ENCODE measurements around the gene LMTK3.

The LMTK3 gene, protein sequence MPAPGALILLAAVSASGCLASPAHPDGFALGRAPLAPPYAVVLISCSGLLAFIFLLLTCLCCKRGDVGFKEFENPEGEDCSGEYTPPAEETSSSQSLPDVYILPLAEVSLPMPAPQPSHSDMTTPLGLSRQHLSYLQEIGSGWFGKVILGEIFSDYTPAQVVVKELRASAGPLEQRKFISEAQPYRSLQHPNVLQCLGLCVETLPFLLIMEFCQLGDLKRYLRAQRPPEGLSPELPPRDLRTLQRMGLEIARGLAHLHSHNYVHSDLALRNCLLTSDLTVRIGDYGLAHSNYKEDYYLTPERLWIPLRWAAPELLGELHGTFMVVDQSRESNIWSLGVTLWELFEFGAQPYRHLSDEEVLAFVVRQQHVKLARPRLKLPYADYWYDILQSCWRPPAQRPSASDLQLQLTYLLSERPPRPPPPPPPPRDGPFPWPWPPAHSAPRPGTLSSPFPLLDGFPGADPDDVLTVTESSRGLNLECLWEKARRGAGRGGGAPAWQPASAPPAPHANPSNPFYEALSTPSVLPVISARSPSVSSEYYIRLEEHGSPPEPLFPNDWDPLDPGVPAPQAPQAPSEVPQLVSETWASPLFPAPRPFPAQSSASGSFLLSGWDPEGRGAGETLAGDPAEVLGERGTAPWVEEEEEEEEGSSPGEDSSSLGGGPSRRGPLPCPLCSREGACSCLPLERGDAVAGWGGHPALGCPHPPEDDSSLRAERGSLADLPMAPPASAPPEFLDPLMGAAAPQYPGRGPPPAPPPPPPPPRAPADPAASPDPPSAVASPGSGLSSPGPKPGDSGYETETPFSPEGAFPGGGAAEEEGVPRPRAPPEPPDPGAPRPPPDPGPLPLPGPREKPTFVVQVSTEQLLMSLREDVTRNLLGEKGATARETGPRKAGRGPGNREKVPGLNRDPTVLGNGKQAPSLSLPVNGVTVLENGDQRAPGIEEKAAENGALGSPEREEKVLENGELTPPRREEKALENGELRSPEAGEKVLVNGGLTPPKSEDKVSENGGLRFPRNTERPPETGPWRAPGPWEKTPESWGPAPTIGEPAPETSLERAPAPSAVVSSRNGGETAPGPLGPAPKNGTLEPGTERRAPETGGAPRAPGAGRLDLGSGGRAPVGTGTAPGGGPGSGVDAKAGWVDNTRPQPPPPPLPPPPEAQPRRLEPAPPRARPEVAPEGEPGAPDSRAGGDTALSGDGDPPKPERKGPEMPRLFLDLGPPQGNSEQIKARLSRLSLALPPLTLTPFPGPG (N-terminal part only)

DNA sequence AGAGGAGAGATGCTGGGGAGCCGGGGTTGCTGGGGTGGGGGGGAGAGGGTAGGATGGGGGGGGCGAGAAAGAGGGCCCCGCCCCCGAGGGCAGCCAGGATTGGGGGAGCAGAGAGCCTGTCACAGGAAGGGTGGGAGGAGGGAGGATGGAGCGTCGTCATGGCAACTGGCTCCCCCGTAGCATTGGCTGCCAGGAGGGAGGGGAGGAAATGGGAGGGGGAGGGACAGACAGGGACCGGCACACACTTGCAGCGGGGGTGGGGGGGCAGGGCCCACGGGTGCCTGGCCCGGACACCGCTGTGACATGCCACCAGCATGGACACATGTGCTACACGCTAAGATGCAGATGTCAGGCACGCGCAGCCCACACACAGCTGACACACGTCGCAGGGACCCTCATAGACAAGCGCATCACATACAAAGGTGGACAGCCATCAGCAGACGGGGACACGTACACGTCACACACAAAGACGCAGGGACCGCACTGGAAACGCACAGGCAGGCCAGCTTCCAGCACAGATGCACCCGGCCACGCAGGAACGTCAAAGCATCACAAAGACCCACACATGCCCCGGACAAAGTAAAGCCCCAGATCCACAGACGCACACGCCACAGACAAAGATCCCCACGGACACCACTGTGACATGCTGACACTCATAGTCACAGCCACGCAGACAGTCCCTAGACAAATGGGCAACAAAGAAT is at the start of gene LMTK3:
Gene LMTK3, minus strand, starts transcription at position 36 of the 704 bp plus-strand sequence. CDS start 259 bp downstream, outside the sequence.
- DNase-seq: peak in 1 of 2 experiments; percentile 31

DNA sequence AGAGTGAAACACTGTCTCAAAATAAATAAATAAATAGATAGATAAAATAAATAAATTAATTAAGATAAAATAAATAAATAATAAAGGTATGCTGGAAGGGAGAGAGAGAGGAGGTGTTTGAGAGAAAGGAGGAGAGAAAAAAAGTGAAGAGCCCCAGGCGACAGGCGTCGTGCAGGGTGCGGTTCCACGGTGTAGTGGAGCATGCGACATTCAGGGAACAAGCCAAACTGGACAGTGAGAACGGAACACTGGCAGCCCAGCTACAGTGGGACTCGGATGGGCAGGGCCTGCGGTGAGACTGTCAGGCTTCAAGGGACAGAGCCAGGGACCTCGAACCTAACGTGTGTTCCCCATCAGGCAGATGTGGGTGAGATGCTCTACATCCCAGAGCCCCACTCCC is 49.8 kb upstream of the LMTK3 start:
- no peak for DNase-seq

DNA sequence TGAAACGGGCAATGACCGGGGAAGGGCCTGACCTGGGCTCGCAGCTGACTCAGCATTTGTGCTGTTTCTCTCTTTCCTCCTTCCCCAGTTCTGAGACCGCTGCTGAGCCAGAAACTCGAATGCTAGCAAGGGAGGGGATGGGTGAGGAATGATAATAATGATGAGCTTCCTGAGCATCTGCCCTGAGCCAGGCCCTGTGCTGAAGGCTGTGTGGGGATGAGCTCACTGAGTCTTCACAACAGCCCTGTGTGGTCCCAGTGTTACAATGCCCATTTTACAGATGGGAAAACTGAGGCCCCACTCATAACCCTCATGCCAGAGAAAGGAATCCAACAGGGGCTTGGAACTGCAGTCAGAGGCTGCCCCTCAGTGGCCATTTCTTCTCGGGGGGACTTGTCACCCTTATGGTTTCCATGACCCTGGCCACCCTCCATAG is 48.5 kb upstream of the LMTK3 start:
- no peak for DNase-seq

DNA sequence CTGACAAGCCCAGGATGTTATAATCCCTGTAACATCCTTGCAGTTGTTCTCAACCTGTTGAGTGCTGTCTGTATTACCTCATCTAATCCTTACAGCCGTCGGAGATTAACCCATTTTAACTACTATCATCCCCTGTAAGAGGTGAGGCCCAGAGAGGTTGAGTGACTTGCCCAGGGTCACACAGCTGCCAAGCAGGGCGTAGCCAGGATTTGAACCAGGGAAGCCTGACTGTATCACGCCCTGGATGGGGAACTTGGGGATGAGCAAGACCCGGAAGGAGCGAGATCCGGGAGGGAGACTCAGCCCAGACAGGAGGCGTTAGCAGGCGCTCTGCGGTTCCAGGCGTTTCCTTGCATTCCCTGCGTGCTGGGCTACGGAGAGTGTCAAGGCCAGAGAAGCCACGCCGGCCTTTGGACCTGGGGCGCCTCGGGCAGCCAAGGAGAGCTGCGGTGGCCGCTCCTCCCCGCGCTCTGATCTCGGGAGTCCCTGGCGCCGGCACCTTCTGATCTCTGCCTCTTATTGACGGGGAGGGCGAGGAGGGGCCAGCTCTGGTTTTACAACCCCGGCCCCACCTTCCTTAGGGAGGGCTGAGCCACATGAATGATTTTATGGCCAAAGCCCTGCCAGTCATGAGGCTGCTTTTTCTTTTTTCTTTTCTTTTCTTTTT is 46.5 kb upstream of the LMTK3 start:
- peak; percentile 3 to 32 for DNase-seq

DNA sequence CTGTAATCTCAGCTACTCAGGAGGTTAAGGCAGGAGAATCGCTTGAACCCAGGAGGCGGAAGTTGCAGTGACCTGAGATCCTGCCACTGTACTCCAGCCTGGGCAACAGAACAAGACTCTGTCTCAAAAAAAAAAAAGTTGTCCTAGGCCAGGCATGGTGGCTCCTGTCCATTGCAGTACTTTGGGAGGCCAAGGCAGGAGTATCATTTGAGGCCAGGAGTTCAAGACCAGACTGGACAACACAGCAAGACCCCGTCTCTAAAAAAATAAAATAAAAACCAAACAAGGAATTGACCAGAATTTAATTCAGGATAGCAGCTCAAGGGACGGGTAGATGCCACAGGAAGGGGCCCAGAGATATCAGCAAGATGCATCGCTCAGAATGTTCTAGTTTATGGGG is 45.2 kb upstream of the LMTK3 start:
- DNase-seq: no peak

DNA sequence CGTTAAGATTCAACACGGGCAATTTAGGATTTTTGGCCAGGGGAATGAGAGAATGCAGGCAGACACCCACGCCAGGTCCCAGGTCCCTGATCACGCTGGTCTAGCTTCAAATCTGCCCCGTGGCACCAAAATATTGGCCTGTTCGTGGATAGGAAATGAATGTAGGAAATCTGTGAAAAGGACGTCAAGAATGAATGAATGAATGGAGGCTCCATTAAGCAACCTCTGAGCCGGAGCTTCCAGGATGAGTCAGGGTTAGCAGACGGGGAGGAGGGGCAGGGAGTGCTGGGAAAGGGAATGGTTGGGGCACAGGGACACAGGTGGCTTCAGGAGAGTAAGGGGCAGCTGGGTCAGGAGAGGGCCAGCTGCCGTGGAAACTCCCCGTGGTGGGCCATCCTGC is 44.5 kb upstream of the LMTK3 start:
- DNase-seq: no peak

DNA sequence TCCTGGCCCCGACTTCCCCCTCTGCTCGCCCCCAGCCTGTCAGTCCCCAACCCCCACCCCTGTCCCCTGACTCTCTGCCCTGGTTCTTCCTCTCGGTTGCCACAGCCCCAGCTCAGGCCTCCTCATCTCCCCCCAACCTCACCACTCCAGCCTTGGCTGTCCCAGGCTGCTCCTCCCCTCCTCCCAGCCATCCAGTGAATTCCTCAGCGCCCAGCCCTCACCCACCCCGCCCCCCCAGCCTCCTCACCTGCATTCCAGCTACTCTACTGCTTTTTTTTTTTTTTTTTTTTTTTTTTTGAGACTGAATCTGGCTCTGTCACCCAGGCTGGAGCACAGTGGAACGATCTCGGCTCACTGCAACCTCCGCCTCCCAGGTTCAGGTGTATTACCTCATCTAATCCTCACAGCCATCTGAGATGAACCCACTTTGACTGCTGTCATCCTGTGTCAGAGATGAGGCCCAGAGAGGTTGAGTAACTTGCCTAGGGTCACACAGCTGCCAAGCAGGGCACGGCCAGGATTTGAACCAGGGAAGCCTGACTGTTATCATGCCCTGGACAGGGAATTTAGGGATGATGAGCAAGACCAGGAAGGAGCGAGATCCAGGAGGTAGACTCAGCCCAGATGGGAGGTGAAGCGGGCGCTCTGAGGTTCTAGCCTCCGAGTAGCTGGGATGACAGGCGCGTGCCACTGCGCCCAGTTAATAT is 42.9 kb upstream of the LMTK3 start:
- DNase-seq: peak in 1 of 2 experiments; percentile 11

DNA sequence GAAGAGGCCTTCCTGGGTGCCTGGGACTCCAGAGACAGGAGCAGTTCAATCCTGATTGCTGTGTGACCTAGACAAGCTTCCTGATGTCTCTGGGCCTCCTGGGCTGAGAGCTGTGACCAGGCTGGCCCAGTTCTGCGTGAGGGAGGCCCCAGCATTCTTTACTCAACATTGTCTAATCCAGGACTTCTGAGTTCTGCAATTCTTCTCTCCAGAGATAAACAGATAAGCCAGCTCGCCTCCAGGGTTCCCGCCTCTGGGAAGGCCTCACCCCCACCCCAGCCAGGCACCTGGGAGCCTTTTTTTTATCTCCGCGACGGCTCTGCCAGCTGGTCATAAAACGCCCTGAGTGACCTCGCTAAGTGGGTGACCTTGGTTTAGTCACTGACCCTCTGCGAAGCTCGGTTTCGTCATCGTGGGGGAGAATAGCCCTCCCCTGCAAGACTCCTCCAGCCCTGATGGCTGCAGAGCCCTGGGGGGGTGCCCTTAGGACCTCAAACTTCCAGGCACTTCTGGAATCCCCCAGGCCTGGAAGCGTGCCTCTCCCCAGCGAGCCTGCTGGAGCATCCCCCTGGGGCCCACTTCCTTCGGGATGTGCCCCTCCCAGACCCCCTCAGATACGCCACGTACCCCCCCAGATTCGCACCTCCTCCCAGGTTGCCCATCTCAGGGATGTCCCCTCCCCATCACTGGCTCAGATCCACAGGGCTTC is 42.2 kb upstream of the LMTK3 start:
- DNase-seq: peak in 1 of 2 experiments; percentile 34

DNA sequence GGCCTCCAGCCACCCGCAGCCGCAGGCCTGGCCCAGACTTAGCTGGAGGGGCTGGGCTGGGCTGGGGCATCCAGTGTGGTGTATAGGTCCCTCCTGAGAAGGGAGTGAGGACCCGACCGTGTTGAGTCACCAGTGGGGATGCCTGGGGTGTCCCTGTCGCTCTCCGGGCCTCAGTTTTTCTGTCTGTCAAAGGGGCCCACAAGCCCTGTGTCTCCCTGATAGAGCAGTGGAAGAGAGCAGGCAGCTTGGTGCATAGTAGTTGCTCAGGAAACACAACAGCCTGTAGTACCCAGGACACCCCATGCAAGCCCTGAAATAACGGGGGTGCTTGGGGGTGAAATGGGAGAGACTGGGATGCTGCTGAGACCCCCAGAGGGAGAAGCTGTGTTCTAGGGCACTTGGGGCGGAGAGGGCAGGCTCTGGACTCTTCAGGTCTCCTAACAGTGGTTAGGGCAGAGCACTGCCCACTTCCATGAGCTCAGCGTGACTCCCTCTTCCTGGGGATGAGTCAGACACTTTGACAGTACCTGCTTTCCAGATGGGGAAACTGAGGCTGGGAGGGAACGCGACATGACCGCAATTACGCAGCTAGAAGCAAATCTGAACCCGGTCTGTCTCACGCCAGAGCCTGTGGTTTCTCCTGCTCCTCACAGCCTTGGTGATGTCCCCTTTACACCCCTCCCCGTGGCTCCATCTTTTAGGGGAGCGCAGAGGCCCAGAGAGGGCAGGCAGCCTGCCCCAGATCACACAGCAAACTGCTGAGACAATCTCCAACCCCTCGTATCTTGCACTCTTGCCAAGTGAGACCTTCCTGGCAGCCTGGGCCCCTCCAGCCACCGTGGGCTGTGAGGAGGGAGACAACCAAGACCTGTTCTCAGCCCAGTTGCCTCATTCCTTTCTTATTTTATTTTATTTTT is 41.0 kb upstream of the LMTK3 start:
- no peak for DNase-seq

DNA sequence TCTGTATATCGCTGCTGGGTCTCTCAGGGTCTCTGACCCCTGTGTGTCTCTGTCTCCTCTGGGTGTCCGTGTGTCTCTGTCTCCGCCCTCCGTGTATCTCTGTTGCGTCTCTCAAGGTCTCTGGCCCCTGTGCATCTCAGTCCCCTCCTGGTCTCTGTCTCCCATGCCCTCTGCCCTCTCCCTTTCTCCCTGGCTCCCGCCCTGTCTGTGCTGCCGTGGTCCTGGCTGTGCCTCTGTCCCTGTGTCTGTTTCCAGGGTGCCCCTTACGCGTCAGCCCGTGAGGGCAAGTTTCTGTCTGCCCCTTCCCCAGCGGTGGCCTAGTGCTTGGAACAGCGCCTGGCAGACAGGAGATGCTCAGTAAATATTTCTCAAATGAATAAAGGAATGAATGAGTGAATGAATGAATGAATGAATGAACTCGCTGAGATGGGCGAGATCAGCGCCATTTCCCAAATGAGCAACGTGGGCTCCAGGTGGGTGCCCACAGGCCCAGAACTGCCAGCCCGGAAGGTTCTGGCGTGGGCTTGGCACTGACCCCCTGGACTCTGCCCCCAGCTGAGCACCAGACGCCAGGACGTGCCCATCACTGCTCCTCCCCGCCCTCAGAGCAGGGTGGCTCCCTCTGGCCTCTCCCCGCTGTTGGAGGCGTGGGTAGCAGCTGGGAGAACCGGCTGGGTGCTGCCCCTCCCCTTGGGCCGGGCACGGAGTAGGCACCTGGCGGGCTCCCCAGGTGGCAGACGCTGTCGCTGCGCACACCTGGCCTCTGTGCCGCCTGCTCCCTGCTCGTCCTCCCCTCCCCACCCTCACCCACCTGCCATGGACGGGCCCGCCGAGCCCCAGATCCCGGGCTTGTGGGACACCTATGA is 40.0 kb upstream of the LMTK3 start, which contains the start of gene SULT2B1:
Gene SULT2B1, plus strand, starts transcription at position 736 of the 866 bp plus-strand sequence. Its CDS starts 81 bp downstream, at position 817.
- DNase-seq: peak; percentile 42 to 76

DNA sequence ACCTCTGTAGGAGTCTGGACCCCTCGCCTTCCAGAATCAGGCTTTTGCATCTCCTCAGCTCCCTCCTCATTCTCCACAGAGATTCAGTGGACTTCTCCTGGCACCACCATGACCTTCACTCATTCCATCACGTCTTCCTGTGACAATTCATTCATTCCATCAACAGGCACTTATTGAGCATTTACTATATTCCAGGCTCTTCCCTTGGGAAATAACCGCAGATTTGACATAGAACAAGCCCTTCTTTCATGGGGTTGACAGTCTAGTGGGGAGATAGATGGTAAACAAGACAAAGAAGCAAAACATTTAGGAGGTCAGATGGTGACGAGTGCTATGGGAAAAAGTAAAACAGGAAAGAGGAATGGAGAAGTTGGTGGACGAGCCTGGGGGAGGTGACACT is 37.7 kb upstream of the LMTK3 start:
- DNase-seq: no peak

DNA sequence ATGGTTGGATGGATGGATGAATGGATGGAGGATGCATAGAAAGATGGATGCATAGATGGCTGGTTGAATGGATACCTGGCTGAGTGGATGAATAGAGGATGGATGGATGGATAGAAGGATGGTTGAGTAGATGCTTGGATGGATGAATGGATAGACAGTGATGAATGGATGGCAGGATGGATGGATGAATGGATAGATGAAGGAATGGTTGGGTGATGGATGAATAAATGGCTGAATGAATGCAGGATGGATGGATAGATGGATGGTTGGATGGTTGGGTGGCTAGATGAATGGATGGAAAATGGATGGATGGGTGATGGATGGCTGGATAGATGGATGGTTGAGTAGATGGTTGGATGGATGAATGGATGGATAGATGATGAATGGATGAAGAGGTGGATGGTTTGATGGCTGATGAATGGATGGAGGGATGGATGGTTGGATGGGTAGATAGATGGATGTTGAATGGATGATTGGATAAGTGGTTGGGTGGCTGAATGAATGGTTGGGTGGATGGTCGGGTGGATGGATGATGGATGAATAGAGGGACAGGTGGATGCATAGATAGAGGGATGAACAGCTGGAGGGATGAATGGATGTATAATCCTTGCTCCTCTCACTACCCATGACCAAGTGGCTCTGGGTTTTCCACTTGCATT is 36.7 kb upstream of the LMTK3 start:
- DNase-seq: no peak

DNA sequence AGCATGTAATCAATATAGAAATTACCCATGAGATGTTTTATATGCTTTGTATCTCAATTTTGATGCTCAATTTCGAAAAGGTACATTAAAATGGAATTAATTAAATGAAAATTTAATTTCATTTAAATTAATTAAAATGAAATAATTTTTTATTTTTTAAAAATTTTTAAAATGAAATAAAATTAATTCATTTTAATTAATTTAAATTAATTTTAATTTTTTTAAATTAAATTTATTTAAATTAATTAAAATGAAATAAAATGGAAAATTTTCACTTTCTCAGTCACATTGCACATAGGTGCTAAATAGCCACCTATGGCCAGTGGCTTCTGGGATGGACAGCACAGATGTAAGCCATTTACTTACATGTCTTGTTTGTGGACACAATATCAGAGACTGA is 36.1 kb upstream of the LMTK3 start:
- DNase-seq: no peak

DNA sequence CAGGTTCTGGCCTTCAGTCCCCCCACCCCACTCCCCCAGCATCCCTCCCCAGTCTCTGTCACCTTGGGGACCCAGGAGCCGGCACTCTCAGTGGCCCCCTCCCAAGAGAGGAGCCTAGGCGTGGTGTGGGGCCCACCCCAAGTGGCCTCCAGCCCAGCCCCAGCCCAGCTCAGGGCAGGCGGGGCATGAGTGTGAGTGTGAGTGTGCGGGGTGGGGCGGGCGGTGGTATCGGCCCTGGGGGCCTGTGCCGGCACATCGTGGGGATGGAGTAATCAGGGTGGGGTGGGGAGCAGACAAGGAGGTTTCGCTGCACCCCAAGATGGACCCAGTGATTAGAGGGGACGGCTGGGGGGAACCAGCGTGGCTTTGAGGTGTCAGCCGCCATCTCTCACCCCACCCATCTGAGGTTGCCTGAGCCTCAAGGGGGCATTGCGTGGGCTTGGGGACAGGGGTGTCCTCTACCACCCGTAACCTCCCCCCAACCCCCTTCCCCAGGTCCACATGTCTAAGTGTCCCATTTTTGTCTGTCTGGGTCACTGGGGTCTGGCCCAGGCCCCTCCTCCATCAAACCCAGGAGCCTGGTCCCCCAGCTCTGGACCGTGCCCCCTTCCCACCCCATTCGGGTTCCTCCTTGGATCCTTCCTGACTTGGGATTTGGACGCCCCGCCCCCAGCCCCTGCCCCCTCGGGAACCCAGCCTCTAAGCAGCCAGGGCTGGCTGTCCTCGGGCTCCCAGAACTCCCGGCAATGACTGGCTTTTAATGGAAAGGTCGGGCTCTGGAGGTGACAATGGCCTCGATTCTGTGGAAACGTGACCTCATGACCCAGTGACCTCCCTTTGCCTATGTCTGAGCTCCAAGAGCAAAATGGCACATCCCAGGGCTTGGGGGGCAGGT is 33.5 kb upstream of the LMTK3 start:
- peak in 1 of 2 experiments; percentile 11 for DNase-seq

DNA sequence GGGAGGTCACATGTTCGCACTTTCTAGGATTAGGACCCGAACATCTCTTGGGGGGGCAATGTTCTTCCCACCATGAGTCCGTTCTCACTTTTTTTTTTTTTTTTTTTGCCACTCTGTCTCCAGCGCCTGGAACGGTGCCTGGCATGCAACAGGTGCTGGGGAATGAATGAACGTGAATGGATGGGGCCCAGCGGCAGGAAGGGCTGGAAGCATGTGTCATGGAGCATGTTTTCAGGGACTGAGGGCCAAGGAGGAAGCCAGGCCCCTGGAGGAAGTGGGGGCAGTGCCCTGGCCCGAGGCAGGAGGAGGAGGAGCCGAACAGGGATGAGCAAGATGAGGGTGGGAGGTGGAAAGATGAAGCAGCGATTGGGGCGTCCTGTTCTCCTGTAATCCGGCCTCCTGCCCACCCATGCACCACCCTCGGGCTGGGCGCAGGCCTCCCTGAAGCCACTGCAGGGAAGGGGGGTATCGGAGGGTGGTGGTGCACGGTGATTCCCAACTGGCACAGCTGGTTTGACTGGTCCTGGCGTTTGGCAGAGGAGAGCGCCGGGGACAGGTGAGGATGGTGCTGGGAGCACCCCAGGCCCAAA is 31.6 kb upstream of the LMTK3 start:
- DNase-seq: peak in 1 of 2 experiments; percentile 44

DNA sequence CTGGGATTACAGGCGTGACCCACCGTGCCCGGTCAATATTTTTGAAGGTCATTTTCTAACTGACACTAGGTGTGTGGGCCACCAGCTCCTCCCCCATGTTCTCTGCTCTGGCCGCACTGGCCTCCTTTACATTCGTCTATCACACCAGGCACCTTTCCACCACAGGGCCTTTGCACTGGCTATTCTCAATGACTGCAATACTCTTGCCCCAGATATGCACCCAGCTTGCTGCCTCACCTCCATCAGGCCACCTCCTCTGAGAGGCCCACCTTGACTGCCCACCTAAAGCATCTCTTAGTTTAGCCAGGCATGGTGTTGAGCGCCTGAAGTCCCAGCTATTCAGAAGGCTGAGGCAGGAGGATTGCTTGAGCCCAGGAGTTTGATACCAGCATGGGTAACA is 30.2 kb upstream of the LMTK3 start:
- DNase-seq: no peak
